Camera-type eye (tissue), 1 donor: ENCODE results near the gene ACTL9. TPM values are rescaled to one million over a fixed set of nuclear protein-coding genes. Genes with fewer than 3 reads are reported as not detected.

Source experiments
- total RNA-seq: library from RNA; depleted of rRNA; stranded (reverse); fragments of >200 nt; gene quantifications from one replicate; pipeline ENCODE4 v1.2.3, GENCODE V29; 2014

Gene ACTL9
- not detected for total RNA-seq

GRCh38 chr19:8698433-8699063 lies at the start of gene ACTL9:
Gene ACTL9 (minus strand): TSS chr19:8698795. CDS start chr19:8698701, 94 bp downstream.

GRCh38 chr19:8721334-8721733 lies 22.7 kb upstream of the ACTL9 start, which contains the start of gene OR2Z1:
Gene OR2Z1 (plus strand): TSS chr19:8721634. CDS start chr19:8731029, 9,395 bp downstream.

Other genes with a start within 250 kb of the ACTL9 start
- gene PRAM1, start 196.2 kb downstream of the ACTL9 start, total RNA-seq = 0.66 TPM
- 19.9 TPM for gene ZNF414, start 184.6 kb downstream of the ACTL9 start, total RNA-seq
- gene MYO1F, start 121.4 kb downstream of the ACTL9 start, total RNA-seq = 6.7 TPM
- gene ADAMTS10, start 88.1 kb downstream of the ACTL9 start, total RNA-seq = 109 TPM
- gene NFILZ, start 68.2 kb downstream of the ACTL9 start, total RNA-seq = not detected
- not detected for gene OR2Z1, start 22.8 kb upstream of the ACTL9 start, total RNA-seq
- 54.4 TPM for gene ZNF558, start 133.5 kb upstream of the ACTL9 start, total RNA-seq
- not detected for gene MBD3L1, start 133.6 kb upstream of the ACTL9 start, total RNA-seq